B cell (primary cell): Measurements from ENCODE around the gene PTCD3.

Experiments
- EZH2 ChIP-seq: IDR thresholded peaks from 2 replicates; pipeline ENCODE4 v1.6.1; 2012; ENCODE audit warnings: borderline replicate concordance, low read depth, mild to moderate bottlenecking, moderate library complexity, low read length; ENCODE audit not compliant: insufficient read depth, poor library complexity, severe bottlenecking
- TF ChIP-seq, protein P1 (sequence below): fragments of 200-600 bp; IDR thresholded peaks from one replicate; pipeline ENCODE4 v1.8.0; 2022; ENCODE audit warnings: antibody characterized with exemption, mild to moderate bottlenecking

DNA sequence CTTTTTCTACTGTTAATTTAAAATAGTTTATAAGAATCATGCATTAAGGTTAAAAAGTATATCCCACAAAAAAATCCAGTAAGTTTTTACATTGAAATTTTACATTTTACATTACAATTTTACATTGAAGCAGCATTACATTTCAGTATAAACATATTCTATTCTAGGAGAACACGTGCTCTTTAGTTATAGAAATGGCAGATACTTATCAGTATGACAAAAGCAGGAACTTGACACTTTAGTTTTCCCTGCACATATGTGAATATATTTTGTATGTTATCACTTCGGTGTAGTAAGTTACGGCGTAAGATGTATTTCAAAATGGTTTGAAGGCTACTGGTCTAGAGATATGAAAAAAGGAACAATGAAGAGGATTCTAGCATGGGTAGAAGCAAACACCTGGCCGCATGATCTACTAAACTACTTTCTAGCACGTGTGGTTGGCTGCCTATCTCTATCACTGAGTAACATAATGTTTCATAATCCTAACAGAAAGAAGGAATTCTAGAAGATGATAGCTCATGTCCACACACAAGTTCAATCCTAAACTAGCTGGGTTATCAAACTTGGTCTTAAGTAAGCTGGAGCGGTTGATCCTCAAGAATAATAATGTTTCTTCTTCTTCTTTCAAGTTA lies 83.9 kb downstream of the PTCD3 start:
- TF ChIP-seq, protein P1, sequence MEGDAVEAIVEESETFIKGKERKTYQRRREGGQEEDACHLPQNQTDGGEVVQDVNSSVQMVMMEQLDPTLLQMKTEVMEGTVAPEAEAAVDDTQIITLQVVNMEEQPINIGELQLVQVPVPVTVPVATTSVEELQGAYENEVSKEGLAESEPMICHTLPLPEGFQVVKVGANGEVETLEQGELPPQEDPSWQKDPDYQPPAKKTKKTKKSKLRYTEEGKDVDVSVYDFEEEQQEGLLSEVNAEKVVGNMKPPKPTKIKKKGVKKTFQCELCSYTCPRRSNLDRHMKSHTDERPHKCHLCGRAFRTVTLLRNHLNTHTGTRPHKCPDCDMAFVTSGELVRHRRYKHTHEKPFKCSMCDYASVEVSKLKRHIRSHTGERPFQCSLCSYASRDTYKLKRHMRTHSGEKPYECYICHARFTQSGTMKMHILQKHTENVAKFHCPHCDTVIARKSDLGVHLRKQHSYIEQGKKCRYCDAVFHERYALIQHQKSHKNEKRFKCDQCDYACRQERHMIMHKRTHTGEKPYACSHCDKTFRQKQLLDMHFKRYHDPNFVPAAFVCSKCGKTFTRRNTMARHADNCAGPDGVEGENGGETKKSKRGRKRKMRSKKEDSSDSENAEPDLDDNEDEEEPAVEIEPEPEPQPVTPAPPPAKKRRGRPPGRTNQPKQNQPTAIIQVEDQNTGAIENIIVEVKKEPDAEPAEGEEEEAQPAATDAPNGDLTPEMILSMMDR = no peak
- TF ChIP-seq EZH2 = no peak
